Measurements from ENCODE around the gene KBTBD8.

KBTBD8 gene

GRCh38 chr3:67044955-67045354 lies 46.8 kb downstream of the KBTBD8 start:
- no peak for DNase-seq

GRCh38 chr3:67045711-67046465 lies 47.8 kb downstream of the KBTBD8 start:
- DNase-seq = no peak

GRCh38 chr3:67047051-67047450 lies 48.9 kb downstream of the KBTBD8 start:
- no peak for DNase-seq

DNA sequence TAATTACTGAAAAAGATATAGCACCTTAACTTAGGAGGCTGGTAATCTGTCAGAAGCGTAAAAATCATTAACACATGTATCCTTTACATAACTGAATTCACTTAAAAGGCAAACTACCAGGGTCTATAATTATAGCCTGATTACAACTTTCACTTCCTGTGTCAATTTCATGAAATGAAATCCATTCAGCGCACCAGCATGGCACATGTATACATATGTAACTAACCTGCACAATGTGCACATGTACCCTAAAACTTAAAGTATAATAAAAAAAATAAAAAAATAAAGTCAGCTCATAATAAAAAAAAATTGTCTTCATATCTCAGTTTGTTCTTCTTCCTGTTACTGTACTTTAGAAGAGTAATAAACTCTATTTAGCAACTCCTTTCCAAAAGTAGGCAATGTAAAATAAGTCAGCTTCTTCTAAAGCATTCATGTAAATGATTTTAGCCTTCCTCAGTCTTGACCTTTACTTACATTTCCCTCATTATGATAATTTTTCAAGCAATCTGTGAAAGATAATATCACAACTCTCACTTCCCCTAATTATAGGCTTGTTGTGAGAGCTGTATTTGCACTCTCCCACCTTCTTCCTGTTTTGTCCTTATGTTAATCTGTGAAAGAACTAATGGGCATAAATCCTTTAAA lies 50.1 kb downstream of the KBTBD8 start:
- DNase-seq = no peak

DNA sequence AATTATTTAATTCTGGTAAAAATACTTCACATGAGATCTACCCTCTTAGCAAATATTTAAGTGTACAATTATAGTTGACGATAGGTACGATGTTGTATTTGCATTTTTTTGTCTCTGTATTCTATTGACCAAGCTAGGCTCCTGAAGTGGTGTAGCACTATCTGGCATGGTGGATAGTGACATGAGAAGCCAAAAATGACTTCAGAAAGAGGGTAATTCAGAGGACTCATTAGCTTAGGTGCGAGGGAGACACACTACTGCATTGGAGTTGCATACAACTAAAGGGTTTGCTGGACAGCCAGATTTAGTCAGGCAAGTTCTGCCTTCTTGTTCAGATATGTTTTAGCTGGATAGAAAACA lies 50.6 kb downstream of the KBTBD8 start:
- DNase-seq = no peak

GRCh38 chr3:67059443-67059842 lies 61.3 kb downstream of the KBTBD8 start:
- no peak for DNase-seq

Data from NCI-H2227 treated with DMSO at 0.1 percent for 48 hours (cell line).